AG09309 (cell line): Measurements from ENCODE around the gene CNIH4.
A peak's percentile ranks its signal among the peaks of the same experiment; 100 is the strongest.

Experiments used
- DNase-seq: peaks from one replicate; pipeline ENCODE4 v3.0.0-alpha.2; 2010; ENCODE audit warnings: low read depth
- H3K4me3 ChIP-seq: 2 replicates; pipeline ENCODE4 v1.5.1; 2011; ENCODE audit warnings: mild to moderate bottlenecking, low read depth, low read length, moderate library complexity; ENCODE audit not compliant: control insufficient read depth
- TF ChIP-seq, protein P1 (sequence below): IDR thresholded peaks from 2 replicates; pipeline ENCODE4 v1.5.1; 2011; ENCODE audit warnings: mild to moderate bottlenecking, low read depth, low read length, inconsistent platforms; ENCODE audit not compliant: insufficient read depth, control insufficient read depth; ENCODE audit errors: missing control alignments

Gene CNIH4

DNA sequence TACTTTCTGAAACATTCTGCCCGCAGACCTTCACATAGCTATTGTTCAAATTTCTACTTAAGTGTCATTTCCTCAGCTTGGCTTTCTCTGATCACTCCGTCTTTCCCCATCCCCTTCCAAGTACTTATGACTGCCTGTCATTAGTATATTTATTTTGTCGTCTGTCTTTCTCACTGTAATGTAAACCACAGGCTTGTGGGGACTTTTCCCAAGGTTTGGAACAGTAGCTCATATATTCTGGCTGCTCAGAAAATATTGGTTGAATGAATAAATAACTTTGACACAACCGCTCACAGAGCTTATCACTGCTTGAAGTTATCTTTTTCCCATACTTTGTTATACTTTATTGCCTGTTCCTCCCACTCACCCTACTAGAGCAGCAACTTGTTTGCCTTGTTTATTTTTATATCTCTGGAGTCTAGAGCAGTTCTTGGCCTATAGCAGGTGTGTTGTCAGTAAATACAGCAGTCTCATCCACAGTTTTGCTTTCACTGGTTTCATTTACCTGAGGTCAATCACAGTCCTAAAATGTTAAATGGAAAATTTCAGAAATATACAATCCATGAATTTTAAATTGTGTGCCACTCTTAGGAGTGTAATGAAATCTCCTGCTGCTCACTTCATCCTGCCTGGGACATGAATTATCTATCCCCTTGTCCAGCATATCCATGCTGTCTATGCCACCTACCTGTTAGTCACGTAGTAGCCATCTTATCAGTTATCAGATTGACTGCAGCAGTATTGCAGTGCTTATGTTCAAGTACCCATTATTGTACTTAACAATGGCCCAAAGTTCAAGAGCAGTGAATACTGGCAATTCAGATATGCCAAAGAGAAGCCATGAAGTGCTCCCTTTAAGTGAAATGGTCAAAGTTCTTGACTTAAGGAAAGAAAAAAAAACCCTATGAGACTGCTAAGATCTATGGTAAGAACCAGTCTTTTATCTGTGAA, 2.4 kb upstream of the CNIH4 start:
- TF ChIP-seq, protein P1, sequence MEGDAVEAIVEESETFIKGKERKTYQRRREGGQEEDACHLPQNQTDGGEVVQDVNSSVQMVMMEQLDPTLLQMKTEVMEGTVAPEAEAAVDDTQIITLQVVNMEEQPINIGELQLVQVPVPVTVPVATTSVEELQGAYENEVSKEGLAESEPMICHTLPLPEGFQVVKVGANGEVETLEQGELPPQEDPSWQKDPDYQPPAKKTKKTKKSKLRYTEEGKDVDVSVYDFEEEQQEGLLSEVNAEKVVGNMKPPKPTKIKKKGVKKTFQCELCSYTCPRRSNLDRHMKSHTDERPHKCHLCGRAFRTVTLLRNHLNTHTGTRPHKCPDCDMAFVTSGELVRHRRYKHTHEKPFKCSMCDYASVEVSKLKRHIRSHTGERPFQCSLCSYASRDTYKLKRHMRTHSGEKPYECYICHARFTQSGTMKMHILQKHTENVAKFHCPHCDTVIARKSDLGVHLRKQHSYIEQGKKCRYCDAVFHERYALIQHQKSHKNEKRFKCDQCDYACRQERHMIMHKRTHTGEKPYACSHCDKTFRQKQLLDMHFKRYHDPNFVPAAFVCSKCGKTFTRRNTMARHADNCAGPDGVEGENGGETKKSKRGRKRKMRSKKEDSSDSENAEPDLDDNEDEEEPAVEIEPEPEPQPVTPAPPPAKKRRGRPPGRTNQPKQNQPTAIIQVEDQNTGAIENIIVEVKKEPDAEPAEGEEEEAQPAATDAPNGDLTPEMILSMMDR = no peak
- H3K4me3 ChIP-seq = no peak overlapping the region
- no peak for DNase-seq

DNA sequence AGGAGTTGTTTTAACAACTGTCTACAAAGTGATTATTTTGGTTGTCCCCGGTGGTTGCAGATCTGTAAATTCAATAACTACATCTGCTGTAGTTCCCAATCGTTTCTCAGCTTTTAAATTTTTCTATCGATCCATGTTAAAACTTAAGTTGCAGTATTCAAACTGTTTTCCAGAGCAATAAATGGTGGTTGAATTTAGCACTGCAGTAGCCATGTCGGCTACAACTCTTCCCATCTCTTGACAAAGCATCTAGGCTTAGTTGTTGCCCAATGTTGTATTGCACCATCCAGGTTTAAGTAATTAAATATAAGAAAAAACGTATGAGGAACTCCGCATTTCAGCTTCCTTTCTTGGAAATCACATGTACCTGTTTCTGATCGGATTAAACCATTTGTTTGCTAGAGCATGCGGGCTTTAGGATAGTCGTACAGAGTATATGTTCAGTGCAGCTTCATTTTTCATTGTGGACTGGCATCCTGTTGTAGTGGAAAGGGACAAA, 996 bp downstream of the CNIH4 start:
- DNase-seq = peak; percentile 47
- peak overlapping the region; percentile 77 for H3K4me3 ChIP-seq
- TF ChIP-seq, protein P1 = no peak

DNA sequence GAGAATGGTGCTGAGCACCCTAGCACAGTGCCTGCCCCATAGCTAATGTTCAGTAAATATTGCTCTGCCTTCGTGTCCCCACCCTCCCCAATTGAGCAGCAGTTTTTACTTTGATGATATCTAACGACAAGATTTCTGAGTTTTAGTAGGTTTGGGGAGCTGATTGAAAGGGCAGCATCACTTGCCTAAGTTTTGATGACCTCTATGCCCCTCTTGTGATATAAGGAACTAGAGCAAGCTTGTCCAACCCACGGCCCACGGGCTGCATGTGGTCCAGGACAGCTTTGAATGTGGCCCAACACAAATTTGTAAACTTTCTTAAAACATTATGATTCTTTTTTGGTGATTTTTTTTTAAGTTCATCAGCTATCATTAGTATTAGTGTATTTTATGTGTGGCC, 1.6 kb downstream of the CNIH4 start:
- H3K4me3 ChIP-seq = peak overlapping the region; percentile 77; the same call in 1 of the 2 replicates
- TF ChIP-seq, protein P1 = no peak
- no peak for DNase-seq

DNA sequence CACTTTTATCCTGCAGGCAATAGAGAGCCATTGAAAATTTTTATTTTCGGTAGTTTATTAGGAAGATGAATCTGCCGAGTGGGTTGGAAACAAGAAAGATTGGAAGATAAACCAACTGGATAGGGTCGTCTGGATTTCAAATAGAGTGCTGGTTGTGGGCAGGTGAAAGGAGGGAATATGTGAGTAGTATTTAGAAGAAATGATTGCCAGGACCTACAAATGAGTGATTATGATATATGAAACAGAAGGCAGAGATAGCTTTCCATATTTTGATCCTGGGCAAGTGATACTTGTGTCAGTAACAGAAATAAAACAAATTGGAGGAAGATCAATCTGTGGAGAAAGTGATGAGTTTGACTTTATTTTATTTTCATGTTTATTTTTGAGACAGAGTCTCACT, 2.5 kb downstream of the CNIH4 start:
- no peak for DNase-seq
- TF ChIP-seq, protein P1 = no peak
- no peak overlapping the region for H3K4me3 ChIP-seq

DNA sequence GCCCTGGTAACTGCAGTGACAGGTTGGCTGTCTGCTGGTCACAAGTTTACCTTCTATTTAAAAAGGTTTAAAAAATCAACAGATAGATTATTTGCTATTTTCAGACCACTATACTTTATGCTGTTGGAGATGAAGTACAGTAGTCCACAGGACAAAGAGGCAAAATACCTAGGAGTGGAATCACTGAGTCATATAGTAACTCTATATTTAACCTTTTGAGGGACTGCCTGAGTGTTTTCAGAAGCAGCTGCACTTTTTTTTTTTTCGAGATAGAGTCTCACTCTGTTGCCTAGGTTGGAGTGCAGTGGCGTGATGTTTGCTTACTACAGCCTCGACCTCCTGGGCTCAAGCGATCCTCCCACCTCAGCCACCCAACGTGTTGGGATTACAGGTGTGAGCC, 11.7 kb downstream of the CNIH4 start:
- TF ChIP-seq, protein P1 = no peak
- H3K4me3 ChIP-seq = no peak overlapping the region
- DNase-seq = no peak

DNA sequence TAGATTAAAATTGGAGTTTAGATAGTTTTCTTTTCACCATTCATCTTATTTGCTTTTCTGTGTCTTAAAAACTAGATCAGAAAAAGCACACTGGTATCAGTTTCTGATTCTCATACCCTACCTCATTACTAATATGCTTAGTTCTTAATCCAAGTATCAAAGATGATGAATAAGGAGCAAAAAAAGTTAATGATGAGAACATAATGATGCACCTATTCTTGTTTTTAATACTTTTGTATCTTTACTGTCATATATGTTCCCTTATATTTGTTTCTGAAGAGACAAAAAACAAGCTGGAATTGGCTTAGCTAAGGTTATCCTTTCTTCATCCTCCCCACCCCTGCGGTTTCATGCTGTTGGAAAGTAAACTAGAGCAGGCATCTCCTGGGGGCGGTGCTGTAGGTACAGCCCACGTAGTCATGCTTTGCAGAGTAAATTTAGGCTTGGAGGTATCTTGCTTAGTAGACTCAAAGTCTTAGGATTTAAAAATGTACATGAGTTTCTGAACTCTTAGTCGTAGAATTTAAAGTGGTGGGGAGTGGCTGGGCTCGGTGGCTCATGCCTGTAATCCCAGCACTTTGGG, 16.4 kb downstream of the CNIH4 start:
- DNase-seq = no peak
- TF ChIP-seq, protein P1 = no peak

More for the DNA sequence above, 16.4 kb downstream of the CNIH4 start:
- no peak overlapping the region for H3K4me3 ChIP-seq
